SH-SY5Y (cell line): ENCODE results near the gene RRM1.

ENCODE experiments used
- GATA2 ChIP-seq: IDR thresholded peaks from 2 replicates; pipeline ENCODE4 v1.6.1; 2011; ENCODE audit warnings: mild to moderate bottlenecking, low read depth, low read length
- GATA3 ChIP-seq: IDR thresholded peaks from 2 replicates; pipeline ENCODE4 v1.6.1; 2011; ENCODE audit warnings: low read depth, mild to moderate bottlenecking, low read length, moderate library complexity

The RRM1 gene

DNA sequence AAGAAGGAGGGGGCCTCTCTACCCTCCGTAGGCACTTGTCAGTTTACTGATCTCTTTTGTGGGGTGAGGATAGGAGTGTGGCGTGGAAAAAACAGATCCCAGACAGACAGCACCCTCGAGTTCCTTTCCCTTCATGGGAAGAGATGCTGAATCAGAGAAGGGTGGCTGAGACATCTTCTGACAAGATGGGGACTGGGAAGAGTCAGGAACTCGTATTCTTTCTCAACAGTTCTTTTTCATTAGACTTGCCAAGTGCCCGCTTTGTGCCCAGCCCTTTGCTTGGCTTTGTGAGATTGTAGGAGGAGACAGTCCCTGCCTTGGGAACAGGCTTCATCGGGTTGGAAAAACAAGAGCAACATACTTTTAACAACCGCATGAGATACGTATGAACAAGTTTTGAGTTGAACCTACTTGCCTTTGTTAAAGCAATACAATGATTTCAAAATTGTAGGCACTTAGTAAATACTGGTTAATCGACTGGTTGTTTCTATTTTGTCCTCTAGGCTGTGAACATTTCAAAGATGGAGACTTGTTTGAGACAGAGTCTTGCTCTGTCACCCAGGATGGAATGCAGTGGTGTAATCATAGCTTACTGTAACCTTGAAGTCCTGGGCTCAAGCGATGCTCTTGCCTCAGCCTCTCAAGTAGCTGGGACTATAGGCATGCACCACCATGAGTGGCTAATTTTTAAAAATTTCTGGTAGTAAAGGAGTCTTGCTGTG lies 1.1 kb downstream of the RRM1 start:
- TF ChIP-seq GATA2 (no peak), GATA3 (no peak)

DNA sequence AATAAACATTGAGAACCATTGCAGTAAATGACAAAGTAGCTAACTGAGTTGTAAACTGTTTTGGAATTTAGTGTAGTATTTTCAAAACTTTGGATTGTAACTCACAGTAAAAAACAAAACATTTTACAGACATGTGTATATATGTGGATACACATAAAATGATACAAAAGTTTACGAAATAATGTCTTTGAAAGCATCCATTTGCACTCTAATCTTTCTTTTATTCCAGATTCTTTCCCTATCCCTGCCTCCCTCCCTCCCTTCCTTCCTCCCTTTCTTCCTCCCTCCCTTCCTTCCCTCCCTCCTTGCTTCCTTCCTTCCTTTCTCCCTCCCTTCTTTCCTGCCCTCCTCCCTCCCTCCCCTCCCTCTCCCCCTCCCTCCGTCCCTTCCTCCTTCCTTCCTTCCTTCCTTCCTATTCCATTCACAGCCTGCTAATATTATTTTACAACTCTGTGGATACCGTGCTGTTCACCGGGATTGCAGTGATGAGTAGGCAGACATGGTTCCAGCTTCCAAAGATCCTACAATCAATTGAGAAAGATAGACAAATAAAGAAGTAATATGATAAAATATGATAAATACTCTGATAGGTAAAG lies 3.5 kb downstream of the RRM1 start:
- TF ChIP-seq GATA3 (no peak), GATA2 (no peak)

DNA sequence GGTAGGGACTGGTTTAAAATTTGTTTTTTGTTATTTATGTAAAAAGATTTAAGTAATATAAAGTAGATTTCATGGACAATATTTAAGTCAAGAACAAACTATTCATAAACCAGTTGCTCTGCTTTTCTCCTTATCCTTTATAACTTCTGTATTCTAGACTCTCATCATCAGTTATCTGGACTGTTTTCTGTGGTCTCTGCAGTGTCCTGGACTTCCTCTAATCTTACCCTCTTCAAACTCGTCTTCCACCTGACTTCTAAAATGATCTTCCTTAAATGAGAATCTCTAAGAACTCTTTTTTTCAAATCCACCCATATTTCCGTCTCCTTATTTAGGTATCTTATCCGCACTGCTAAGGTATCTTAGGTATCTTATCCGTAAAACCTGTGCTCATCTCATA lies 8.1 kb downstream of the RRM1 start:
- TF ChIP-seq GATA3 (no peak), GATA2 (no peak)

DNA sequence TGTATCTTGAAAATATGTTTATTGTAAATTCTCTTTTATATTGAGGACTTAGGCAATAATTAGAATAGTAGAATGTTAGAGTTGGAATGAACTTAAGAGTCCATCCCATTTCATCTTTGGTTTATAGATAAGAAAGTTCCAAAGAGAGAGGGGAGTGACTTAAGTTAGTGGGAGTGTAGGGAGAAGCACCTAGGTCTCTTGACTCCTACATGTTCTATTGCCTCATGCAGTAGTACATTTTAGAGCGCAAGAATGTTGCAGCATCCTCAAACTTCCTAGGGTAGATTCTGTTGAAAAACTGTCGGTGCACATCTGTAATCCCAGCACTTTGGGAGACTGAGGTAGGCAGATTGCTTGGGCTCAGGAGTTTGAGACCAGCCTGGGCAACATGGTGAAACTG lies 8.7 kb downstream of the RRM1 start:
- TF ChIP-seq GATA3 (no peak), GATA2 (no peak)

DNA sequence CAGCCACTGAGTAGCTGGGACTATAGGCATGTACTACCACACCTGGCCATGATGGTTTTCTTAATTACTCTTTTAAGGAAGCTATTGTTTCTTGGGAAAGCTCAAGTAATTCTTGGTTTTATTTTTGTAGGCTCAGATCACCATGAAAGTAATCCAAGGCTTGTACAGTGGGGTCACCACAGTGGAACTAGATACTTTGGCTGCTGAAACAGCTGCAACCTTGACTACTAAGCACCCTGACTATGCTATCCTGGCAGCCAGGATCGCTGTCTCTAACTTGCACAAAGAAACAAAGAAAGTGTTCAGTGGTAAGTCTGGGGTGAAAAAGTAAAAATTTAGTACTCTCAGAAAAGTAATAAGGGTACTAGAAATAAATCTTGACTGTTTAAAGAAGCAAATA lies 11.3 kb downstream of the RRM1 start:
- no peak for TF ChIP-seq GATA3
- no peak for TF ChIP-seq GATA2

DNA sequence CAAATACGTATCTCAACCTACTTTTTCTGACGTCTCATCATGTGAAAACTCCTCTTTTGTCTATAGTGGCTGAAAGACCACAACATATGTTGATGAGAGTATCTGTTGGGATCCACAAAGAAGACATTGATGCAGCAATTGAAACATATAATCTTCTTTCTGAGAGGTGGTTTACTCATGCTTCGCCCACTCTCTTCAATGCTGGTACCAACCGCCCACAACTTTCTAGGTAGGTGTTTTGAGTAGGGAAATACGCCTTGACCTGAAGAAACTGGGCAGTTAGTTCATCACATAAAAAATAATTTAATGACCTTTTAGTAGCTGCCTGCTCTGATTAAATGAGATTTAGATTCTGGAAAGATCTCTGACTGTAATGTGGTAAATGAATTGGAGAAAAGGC lies 17.2 kb downstream of the RRM1 start:
- TF ChIP-seq GATA2: no peak
- no peak for TF ChIP-seq GATA3

DNA sequence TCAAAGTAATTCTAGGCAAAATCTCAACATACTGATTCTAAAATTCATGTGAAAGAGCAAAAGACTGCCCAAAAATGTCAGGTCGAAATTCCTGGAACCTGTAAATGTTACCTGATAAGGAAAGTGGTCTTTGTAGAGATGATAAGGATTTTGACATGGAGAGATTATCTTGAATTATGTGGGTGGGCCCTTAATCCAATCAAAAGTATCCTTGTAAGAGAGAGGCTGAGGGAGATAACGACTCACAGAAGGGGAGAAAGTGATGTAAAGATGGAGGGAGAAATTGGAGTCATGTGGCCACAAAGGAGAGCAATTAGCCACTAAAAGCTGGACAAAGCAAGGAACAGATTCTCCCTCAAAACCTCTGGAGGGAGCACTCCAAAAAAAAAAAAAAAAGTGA lies 20.5 kb downstream of the RRM1 start:
- TF ChIP-seq GATA2 (no peak), GATA3 (no peak)

DNA sequence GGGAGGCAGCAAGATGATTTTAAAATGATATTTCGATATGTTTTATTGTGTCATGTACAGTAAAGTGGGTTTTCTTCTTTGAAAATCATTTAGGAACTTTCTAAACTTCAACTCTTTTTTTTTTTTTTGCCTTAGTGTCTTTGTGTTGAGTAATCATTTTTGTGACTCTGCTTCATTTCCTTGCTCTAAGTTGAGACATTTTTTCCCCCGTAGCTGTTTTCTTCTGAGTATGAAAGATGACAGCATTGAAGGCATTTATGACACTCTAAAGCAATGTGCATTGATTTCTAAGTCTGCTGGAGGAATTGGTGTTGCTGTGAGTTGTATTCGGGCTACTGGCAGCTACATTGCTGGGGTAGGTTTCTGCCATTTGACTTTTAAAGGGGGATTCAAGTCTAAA lies 23.5 kb downstream of the RRM1 start:
- TF ChIP-seq GATA2: no peak
- no peak for TF ChIP-seq GATA3

DNA sequence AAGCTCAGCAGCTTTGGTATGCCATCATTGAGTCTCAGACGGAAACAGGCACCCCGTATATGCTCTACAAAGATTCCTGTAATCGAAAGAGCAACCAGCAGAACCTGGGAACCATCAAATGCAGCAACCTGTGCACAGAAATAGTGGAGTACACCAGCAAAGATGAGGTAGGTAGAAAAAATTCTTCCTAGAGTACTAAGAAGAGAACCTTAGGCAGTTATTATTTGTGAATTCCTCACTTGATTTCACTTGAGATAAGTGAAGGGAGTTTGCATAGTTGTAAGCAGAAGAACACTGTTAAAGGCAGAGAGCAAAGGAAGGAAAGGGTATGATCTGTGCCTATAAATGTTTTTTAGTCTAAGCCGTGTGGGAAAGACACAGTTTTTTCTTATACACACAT lies 28.6 kb downstream of the RRM1 start:
- no peak for TF ChIP-seq GATA3
- TF ChIP-seq GATA2: no peak

DNA sequence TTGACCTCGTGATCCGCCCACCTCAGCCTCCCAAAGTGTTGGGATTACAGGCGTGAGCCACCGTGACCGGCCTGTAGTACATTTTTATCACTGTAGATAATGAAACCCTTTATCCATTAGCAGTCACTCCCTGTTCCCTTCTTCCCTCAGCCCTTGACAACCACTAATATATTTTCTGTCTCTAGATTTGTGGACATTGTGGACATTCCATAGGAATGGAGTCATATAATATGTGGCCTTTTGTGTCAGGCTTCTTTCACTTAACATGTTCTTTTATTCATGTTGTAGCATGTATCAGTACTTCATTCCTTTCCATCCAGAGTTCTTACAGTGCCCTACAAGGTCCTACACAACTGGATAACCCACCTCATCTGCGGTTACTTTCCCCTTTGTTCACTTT lies 30.5 kb downstream of the RRM1 start:
- no peak for TF ChIP-seq GATA3
- TF ChIP-seq GATA2: no peak

DNA sequence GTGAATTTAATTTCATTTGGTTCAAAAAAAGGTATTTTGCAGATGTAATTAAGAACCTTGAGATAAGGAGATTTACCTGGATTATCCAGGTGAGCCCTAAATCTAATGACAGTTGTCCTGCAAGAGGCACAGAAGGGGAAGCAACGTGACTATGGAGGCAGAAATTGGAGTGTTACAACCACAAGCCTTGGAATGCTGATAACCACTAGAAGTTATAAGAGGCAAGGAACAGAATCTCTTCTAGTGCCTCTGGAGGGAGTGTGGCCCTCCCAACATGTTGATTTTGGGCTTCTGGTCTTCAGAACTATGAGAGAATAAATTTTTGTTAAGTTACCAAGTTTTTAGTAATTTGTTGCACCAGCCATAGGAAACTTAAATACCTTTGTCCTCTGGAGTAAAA lies 32.8 kb downstream of the RRM1 start:
- TF ChIP-seq GATA2 (no peak), GATA3 (no peak)

DNA sequence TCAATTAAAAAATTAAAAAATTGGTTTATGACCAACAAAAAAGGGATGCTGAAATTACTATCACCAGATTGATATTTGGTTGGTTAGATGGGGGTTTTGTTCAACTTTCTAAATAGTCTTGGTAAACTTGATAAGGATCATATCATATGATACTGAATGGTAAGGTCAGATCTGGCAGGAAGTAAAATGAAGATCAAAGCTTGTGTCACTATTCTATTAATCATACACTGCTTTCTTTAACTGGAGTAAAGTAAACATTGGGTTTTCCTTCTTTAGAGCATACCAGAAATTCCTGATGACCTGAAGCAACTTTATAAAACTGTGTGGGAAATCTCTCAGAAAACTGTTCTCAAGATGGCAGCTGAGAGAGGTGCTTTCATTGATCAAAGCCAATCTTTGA lies 40.2 kb downstream of the RRM1 start:
- TF ChIP-seq GATA3 (no peak), GATA2 (no peak)

DNA sequence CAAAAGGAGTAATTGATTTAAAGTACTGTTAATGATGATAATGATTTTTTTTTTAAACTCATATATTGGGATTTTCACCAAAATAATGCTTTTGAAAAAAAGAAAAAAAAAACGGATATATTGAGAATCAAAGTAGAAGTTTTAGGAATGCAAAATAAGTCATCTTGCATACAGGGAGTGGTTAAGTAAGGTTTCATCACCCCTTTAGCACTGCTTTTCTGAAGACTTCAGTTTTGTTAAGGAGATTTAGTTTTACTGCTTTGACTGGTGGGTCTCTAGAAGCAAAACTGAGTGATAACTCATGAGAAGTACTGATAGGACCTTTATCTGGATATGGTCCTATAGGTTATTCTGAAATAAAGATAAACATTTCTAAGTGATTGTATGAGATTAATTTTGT lies 43.9 kb downstream of the RRM1 start:
- no peak for TF ChIP-seq GATA3

DNA sequence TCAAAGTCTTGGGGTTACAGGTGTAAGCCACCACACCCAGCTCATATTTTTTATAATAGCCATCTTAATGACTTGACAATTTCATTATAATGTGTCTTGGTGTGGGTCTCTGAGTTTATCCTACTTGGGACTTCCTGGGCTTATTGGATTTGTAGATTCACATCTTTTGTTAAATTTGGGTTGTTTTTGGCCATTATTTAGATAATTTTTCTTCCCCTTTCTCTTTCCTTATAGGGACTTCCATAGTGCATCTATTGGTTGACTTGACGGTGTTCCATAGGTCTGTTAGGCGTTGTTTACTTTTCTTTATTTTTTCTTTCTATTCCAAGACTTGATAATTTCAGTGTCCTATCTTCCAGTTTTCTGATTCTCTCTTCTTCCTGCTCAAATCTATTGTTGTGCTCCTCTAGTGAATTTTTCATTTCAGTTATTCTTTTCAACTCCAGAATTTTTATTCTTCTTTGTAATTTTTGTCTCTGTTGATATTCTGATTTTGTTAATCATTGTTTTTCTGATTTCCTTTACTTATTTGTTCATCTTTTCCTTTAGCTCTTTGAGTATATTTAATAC lies 45.6 kb downstream of the RRM1 start:
- TF ChIP-seq GATA3 (no peak), GATA2 (no peak)

DNA sequence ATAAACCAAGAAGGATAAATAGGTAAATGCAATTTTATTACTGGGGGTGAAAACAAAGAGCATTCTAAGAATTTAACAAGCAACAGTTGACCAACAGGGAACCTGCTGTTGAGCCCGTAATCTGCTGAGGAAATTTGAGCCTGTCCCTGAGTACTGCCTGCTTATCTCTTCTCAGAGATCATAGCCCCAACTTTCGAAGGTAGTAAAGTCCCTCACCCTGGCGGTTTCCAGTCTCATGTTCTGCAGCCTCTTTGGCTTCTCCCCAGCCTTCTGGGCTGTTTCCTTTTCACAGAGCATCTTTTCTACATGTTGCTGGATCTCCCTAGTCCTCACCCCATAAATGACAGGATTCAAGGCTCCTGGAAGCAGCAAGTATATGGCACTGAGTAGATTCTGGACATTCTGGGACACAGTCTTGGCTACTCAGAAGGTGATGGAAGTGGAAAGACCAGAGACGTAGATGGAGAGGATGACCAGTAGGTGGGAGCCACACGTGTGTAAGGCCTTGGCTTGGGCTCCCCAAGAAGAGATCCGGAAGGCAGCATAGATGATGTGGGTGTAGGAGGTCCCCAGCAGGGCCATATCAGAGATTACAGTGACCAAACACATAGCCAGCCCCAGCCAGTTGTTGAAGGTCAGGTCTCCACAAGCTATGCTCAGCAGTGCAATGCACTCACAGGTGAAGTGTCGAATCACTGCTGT lies 51.6 kb downstream of the RRM1 start:
- TF ChIP-seq GATA2 (no peak), GATA3 (no peak)

DNA sequence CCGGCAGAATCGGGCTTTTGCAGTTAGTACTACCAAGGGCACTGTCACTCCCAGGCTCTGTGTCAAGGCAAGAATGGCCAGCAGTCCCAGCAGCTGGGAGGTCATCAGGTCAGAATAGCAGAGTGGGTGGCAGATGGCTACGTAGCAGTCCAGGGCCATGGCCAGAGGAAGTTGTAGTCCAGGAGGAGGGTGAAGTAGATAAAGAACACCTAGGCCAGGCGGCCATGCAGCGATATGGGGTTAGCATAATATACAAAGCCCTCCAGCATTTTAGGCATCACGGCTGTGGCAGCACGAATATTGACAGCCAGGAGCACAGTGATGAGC lies 52.1 kb downstream of the RRM1 start:
- no peak for TF ChIP-seq GATA3
- TF ChIP-seq GATA2: no peak
